PC-3 (cell line): ENCODE results near the gene FRMPD2.

Source experiments
- EZH2phosphoT487 ChIP-seq: fragments of 300-600 bp; sonication (generic); IDR thresholded peaks from 2 replicates; pipeline ENCODE4 v1.6.1; 2018; ENCODE audit warnings: mild to moderate bottlenecking, antibody characterized with exemption, low read length, borderline replicate concordance
- TF ChIP-seq, protein P1 (sequence below): fragments of 300-600 bp; sonication (generic); conservative IDR thresholded peaks from 2 replicates; pipeline ENCODE4 v1.5.1; 2017; ENCODE audit warnings: antibody characterized with exemption, low read depth, mild to moderate bottlenecking, low read length

GRCh38 chr10:48209241-48209640 lies 65.3 kb downstream of the FRMPD2 start:
- TF ChIP-seq, protein P1, sequence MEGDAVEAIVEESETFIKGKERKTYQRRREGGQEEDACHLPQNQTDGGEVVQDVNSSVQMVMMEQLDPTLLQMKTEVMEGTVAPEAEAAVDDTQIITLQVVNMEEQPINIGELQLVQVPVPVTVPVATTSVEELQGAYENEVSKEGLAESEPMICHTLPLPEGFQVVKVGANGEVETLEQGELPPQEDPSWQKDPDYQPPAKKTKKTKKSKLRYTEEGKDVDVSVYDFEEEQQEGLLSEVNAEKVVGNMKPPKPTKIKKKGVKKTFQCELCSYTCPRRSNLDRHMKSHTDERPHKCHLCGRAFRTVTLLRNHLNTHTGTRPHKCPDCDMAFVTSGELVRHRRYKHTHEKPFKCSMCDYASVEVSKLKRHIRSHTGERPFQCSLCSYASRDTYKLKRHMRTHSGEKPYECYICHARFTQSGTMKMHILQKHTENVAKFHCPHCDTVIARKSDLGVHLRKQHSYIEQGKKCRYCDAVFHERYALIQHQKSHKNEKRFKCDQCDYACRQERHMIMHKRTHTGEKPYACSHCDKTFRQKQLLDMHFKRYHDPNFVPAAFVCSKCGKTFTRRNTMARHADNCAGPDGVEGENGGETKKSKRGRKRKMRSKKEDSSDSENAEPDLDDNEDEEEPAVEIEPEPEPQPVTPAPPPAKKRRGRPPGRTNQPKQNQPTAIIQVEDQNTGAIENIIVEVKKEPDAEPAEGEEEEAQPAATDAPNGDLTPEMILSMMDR: no peak
- TF ChIP-seq EZH2phosphoT487: no peak
